GM12878 (cell line): Measurements from ENCODE around the gene FRK. TPM values are rescaled to one million over a fixed set of nuclear protein-coding genes. Genes with fewer than 3 reads are reported as not detected.
A peak's percentile ranks its signal among the peaks of the same experiment; 100 is the strongest.

Experiments
- ATAC-seq: fragments of 200-7000 bp; cut with Tn5 transposase; 3 replicates; pipeline ENCODE4 v1.9.1; 2020; ENCODE audit warnings: mild to moderate bottlenecking, moderate library complexity
- BruUV-seq: library from RNA; stranded (reverse); fragments of 400-500 nt; replicated peaks from 2 replicates; lab custom pipeline; 2021; lab: Mats Ljungman, UMichigan
- CTCF ChIA-PET: fragments of 300-600 bp; sonication (Branson Sonifier 250); formaldehyde crosslinking; extraction: SDS; loops from one replicate; lab custom pipeline; 2021; ENCODE audit warnings: inconsistent platforms; lab: Yijun Ruan, JAX
- POLR2A ChIA-PET: fragments of 350-600 bp; formaldehyde crosslinking; extraction: SDS; loops from one replicate; lab custom pipeline; 2021; ENCODE audit warnings: inconsistent platforms; lab: Charles Lee
- RAD21 ChIA-PET: fragments of 300-600 bp; sonication (Branson Sonifier 250); formaldehyde crosslinking; loops from one replicate; lab custom pipeline; 2023; ENCODE audit warnings: antibody characterized with exemption; ENCODE audit not compliant: unreplicated experiment; lab: Charles Lee
- SMC1A ChIA-PET: fragments of 300-600 bp; sonication (Branson Sonifier 250); formaldehyde crosslinking; loops from one replicate; lab custom pipeline; 2023; ENCODE audit not compliant: unreplicated experiment, uncharacterized antibody; lab: Charles Lee
- DNase-seq: peaks from one replicate; pipeline ENCODE4 v3.0.0-alpha.2; 2011; ENCODE audit warnings: low read depth, low spot score
- FAIRE-seq: peaks from 3 replicates; lab custom pipeline; 2011; peaks lifted over from hg19 to GRCh38; lab: Jason Lieb, UNC
- H2AFZ ChIP-seq: 2 replicates; pipeline ENCODE4 v1.6.0; 2011; ENCODE audit warnings: low read depth, low read length, control low read depth; ENCODE audit not compliant: control insufficient read depth
- H3K27ac ChIP-seq: 2 replicates; pipeline ENCODE4 v1.5.1; 2011; ENCODE audit warnings: control low read depth; ENCODE audit not compliant: control insufficient read depth, insufficient read depth
- H3K27me3 ChIP-seq, 2 experiments: replicated peaks in 1 of 2; 2 replicates each; pipeline versions ENCODE4 v1.6.0 to v1.6.1; 2011; ENCODE audit warnings: low read length in 1 of 2; ENCODE audit not compliant: control insufficient read depth in 2 of 2, insufficient read depth in 2 of 2
- H3K36me3 ChIP-seq, 2 experiments: 2 replicates each; pipeline ENCODE4 v1.5.1; 2011; ENCODE audit warnings: low read length in 1 of 2; ENCODE audit not compliant: control insufficient read depth in 2 of 2, insufficient read depth in 2 of 2
- H3K4me1 ChIP-seq: 2 replicates; pipeline ENCODE4 v1.6.1; 2011; ENCODE audit warnings: mild to moderate bottlenecking, low read length, moderate library complexity, mixed read lengths; ENCODE audit not compliant: control insufficient read depth, insufficient read depth
- H3K4me2 ChIP-seq: 2 replicates; pipeline ENCODE4 v1.6.0; 2011; ENCODE audit warnings: control low read depth; ENCODE audit not compliant: control insufficient read depth, insufficient read depth
- H3K4me3 ChIP-seq: fragments of 200-600 bp; sonication (generic); 2 replicates; pipeline ENCODE4 v1.5.1; 2016
- H3K79me2 ChIP-seq: 2 replicates; pipeline ENCODE4 v1.6.0; 2011; ENCODE audit warnings: low read length; ENCODE audit not compliant: control insufficient read depth, insufficient read depth
- H3K9ac ChIP-seq: 2 replicates; pipeline ENCODE4 v1.8.0; 2011; ENCODE audit warnings: low read length, control low read depth, mixed read lengths; ENCODE audit not compliant: control insufficient read depth, insufficient read depth
- H3K9me3 ChIP-seq: replicated peaks from 3 replicates; pipeline ENCODE4 v1.5.1; 2011; ENCODE audit warnings: mild to moderate bottlenecking, low read length; ENCODE audit not compliant: control insufficient read depth, insufficient read depth
- H4K20me1 ChIP-seq: 2 replicates; pipeline ENCODE4 v1.6.0; 2011; ENCODE audit not compliant: control insufficient read depth, insufficient read depth
- CBFB ChIP-seq: IDR thresholded peaks from 2 replicates; pipeline ENCODE4 v1.6.1; 2016; ENCODE audit warnings: antibody characterized with exemption, low read depth
- CREM ChIP-seq: IDR thresholded peaks from 2 replicates; pipeline ENCODE4 v1.6.1; 2014; ENCODE audit warnings: antibody characterized with exemption, low read depth
- HCFC1 ChIP-seq: fragments of 150-350 bp; IDR thresholded peaks from 2 replicates; pipeline ENCODE4 v1.6.1; 2014; ENCODE audit warnings: low read length
- KAT2A ChIP-seq: conservative IDR thresholded peaks from 2 replicates; pipeline ENCODE4 v1.6.1; 2011; ENCODE audit warnings: low read depth, low read length; ENCODE audit not compliant: control insufficient read depth
- RAD21 ChIP-seq: IDR thresholded peaks from 2 replicates; pipeline ENCODE4 v1.6.1; 2011; ENCODE audit warnings: mild to moderate bottlenecking, low read depth, low read length, moderate library complexity; ENCODE audit not compliant: insufficient read depth
- RELA ChIP-seq: fragments of 450-650 bp; IDR thresholded peaks from 2 replicates; pipeline ENCODE4 v1.8.0; 2014; ENCODE audit warnings: borderline replicate concordance; ENCODE audit not compliant: partially characterized antibody
- WGBS: methylation state at CpG from one replicate; pipeline ENCODE4 v1.1.6; 2016; ENCODE audit warnings: low lambda C conversion rate; ENCODE audit not compliant: insufficient replicate concordance, insufficient coverage; ENCODE audit errors: missing lambda C conversion rate; 5-methylcytosine and 5-hydroxymethylcytosine counted together
- in situ Hi-C: fragments of 300-500 bp; cut with MboI; formaldehyde crosslinking; loops from 9 replicates; pipeline ENCODE4 v1.14.3; 2018; ENCODE audit warnings: mixed read lengths
- intact Hi-C: fragments of 100-400 bp; cut with micrococcal nuclease; formaldehyde crosslinking; loops from one replicate; pipeline ENCODE4 v1.14.2; 2022; ENCODE audit not compliant: unreplicated experiment
- polyA plus RNA-seq, 11 experiments: library from polyadenylated mRNA; depleted of rRNA in 4 of 11; unstranded in 6 of 11; stranded (reverse) in 5 of 11; fragments of >200 nt; fragmentation: Nextera tagmentation in 4 of 11; fragmentation: Illumina TruSeq in 1 of 11; extraction: Ambion mirVana in 4 of 11; extraction: Trizol in 1 of 11; gene quantifications; 1 replicate in 1 of 11; 2 replicates in 10 of 11; pipeline versions ENCODE4 v1.2.1 to v1.2.3, GENCODE V29; 2011 to 2016; ENCODE audit warnings: inconsistent platforms in 2 of 11, missing spikeins in 2 of 11, low read depth in 1 of 11
- total RNA-seq, 4 experiments: library from RNA; depleted of rRNA in 3 of 4; stranded (reverse); fragments of >200 nt in 3 of 4; fragmentation: Illumina TruSeq in 1 of 4; extraction: Trizol in 1 of 4; gene quantifications; 2 replicates each; pipeline versions ENCODE4 v1.2.1 to v1.2.3, GENCODE V29; 2013 to 2021
- TF ChIP-seq, protein P1 (sequence below): IDR thresholded peaks from 2 replicates; pipeline ENCODE4 v1.6.1; 2011; ENCODE audit warnings: mild to moderate bottlenecking, low read depth, low read length, moderate library complexity; ENCODE audit not compliant: insufficient replicate concordance
- TF ChIP-seq, protein P2 (sequence below): fragments of 450-650 bp; IDR thresholded peaks from 2 replicates; pipeline ENCODE4 v1.6.1; 2016; ENCODE audit warnings: mild to moderate bottlenecking
- TF ChIP-seq, protein P3 (sequence below): fragments of 450-650 bp; IDR thresholded peaks from 2 replicates; pipeline ENCODE4 v1.6.1; 2018; ENCODE audit warnings: mild to moderate bottlenecking, low read depth, moderate library complexity; ENCODE audit not compliant: partially characterized antibody
- TF ChIP-seq, protein P4 (sequence below): fragments of 150-350 bp; IDR thresholded peaks from 2 replicates; pipeline ENCODE4 v1.6.1; 2014; ENCODE audit warnings: mild to moderate bottlenecking, low read depth, low read length
- TF ChIP-seq, protein P5 (sequence below): fragments of 450-650 bp; formaldehyde crosslinking; IDR thresholded peaks from 2 replicates; pipeline ENCODE4 v1.4.0; 2022; ENCODE audit warnings: mild to moderate bottlenecking, moderate library complexity

Gene FRK
- total and polyA plus RNA-seq, 10 of the 15 experiments (the other 5 are each of a cell fraction or from before 2014, with no cell fraction given) = 0.29 to 2.4 (median 1.2) TPM

DNA sequence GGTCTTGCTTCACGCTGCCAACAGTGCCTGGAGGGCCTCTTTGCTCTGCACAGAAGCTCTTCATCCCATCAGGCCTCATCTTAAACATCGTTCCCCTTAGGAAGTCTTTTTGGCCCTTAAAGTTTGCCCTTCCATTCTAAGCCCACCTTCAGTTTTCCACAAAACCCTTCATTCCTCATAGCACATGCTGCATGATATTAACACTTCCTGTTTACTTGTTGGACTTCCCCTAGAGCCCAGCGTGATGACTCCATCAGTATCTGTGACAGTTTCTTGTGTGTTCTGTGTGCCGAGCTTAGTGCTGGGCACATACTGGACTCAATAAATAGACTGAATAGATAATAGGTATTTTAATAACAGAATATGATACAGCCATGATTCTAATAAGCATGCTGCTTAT is 42.2 kb upstream of the FRK start:
- ChIA-PET CTCF (interaction anchor here (0.9 to 7.9 kb wide), 6 partner anchors 9 to 320 kb away, joined by 3 to 106 read pairs (median 16); no protein-coding TSS in a partner anchor), POLR2A (interaction anchor here (1.2 to 4.4 kb wide), 6 partner anchors 12 to 94 kb away, joined by 3 to 51 read pairs (median 22); partner anchors contain the start of gene FRK), RAD21 (interaction anchor here (0.9 to 4.0 kb wide), 10 partner anchors 9 to 177 kb away, joined by 3 to 61 read pairs (median 6); partner anchors contain the start of gene TSPYL1), SMC1A (interaction anchor here (1.1 to 5.3 kb wide), 8 partner anchors 9 to 94 kb away, joined by 3 to 57 read pairs (median 13); no protein-coding TSS in a partner anchor)
- no TSS peak for BruUV-seq
- WGBS = 65% methylated on average over 4 of the region's 4 CpGs
- Histone ChIP-seq H3K4me3 (peak overlapping the region; percentile 67), H3K36me3 (peaks cover 0 to 6% of the 10 kb centered on the region in 2 experiments; a peak in 1 of 4 replicates), H2AFZ (no peak overlapping the region; the same call in none of the 2 replicates), H3K9ac (peak overlapping the region; percentile 92), H3K4me2 (peak overlapping the region; percentile 91), H3K79me2 (peaks cover 87% of the 10 kb centered on the region), H3K27ac (peak overlapping the region; percentile 93), H3K9me3 (no peaks in the 10 kb centered on the region), H3K4me1 (peaks cover 25% of the 10 kb centered on the region), H4K20me1 (no peaks in the 10 kb centered on the region), H3K27me3 (no peaks in the 10 kb centered on the region)
- DNase-seq (no peak), ATAC-seq (peak; percentile 13; the same call in 2 of the 3 replicates), FAIRE-seq (no peak)
- in situ Hi-C loops = no loop called here
- intact Hi-C loops = loop anchor here (10.0 kb wide), 1 partner anchor 302 kb away; no protein-coding TSS in a partner anchor
- TF ChIP-seq HCFC1 = no peak
- TF ChIP-seq, protein P1, sequence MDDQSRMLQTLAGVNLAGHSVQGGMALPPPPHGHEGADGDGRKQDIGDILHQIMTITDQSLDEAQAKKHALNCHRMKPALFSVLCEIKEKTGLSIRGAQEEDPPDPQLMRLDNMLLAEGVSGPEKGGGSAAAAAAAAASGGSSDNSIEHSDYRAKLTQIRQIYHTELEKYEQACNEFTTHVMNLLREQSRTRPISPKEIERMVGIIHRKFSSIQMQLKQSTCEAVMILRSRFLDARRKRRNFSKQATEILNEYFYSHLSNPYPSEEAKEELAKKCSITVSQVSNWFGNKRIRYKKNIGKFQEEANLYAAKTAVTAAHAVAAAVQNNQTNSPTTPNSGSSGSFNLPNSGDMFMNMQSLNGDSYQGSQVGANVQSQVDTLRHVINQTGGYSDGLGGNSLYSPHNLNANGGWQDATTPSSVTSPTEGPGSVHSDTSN = no peak
- TF ChIP-seq KAT2A = no peak
- TF ChIP-seq CREM = no peak
- TF ChIP-seq RELA = no peak
- TF ChIP-seq, protein P2, sequence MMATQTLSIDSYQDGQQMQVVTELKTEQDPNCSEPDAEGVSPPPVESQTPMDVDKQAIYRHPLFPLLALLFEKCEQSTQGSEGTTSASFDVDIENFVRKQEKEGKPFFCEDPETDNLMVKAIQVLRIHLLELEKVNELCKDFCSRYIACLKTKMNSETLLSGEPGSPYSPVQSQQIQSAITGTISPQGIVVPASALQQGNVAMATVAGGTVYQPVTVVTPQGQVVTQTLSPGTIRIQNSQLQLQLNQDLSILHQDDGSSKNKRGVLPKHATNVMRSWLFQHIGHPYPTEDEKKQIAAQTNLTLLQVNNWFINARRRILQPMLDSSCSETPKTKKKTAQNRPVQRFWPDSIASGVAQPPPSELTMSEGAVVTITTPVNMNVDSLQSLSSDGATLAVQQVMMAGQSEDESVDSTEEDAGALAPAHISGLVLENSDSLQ = no peak
- no peak for TF ChIP-seq CBFB
- TF ChIP-seq, protein P3, sequence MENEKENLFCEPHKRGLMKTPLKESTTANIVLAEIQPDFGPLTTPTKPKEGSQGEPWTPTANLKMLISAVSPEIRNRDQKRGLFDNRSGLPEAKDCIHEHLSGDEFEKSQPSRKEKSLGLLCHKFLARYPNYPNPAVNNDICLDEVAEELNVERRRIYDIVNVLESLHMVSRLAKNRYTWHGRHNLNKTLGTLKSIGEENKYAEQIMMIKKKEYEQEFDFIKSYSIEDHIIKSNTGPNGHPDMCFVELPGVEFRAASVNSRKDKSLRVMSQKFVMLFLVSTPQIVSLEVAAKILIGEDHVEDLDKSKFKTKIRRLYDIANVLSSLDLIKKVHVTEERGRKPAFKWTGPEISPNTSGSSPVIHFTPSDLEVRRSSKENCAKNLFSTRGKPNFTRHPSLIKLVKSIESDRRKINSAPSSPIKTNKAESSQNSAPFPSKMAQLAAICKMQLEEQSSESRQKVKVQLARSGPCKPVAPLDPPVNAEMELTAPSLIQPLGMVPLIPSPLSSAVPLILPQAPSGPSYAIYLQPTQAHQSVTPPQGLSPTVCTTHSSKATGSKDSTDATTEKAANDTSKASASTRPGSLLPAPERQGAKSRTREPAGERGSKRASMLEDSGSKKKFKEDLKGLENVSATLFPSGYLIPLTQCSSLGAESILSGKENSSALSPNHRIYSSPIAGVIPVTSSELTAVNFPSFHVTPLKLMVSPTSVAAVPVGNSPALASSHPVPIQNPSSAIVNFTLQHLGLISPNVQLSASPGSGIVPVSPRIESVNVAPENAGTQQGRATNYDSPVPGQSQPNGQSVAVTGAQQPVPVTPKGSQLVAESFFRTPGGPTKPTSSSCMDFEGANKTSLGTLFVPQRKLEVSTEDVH = no peak
- TF ChIP-seq, protein P4, sequence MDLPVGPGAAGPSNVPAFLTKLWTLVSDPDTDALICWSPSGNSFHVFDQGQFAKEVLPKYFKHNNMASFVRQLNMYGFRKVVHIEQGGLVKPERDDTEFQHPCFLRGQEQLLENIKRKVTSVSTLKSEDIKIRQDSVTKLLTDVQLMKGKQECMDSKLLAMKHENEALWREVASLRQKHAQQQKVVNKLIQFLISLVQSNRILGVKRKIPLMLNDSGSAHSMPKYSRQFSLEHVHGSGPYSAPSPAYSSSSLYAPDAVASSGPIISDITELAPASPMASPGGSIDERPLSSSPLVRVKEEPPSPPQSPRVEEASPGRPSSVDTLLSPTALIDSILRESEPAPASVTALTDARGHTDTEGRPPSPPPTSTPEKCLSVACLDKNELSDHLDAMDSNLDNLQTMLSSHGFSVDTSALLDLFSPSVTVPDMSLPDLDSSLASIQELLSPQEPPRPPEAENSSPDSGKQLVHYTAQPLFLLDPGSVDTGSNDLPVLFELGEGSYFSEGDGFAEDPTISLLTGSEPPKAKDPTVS = no peak
- TF ChIP-seq, protein P5, sequence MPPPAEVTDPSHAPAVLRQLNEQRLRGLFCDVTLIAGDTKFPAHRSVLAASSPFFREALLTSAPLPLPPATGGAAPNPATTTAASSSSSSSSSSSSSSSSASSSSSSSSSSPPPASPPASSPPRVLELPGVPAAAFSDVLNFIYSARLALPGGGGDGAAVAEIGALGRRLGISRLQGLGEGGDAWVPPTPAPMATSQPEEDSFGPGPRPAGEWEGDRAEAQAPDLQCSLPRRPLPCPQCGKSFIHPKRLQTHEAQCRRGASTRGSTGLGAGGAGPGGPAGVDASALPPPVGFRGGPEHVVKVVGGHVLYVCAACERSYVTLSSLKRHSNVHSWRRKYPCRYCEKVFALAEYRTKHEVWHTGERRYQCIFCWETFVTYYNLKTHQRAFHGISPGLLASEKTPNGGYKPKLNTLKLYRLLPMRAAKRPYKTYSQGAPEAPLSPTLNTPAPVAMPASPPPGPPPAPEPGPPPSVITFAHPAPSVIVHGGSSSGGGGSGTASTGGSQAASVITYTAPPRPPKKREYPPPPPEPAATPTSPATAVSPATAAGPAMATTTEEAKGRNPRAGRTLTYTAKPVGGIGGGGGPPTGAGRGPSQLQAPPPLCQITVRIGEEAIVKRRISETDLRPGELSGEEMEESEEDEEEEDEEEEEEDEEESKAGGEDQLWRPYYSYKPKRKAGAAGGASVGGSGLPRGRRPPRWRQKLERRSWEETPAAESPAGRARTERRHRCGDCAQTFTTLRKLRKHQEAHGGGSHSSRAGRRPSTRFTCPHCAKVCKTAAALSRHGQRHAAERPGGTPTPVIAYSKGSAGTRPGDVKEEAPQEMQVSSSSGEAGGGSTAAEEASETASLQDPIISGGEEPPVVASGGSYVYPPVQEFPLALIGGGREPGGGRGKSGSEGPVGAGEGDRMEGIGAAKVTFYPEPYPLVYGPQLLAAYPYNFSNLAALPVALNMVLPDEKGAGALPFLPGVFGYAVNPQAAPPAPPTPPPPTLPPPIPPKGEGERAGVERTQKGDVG = no peak
- no peak for TF ChIP-seq RAD21
